RWPE2 (cell line): ENCODE data around the gene HPSE.

ENCODE experiments used
- ATAC-seq: fragments of 200-7000 bp; cut with Tn5 transposase; 3 replicates; pipeline ENCODE4 v1.9.1; 2021; ENCODE audit warnings: low read depth
- DNase-seq: peaks from one replicate; pipeline ENCODE4 v3.0.0-alpha.2; 2020; ENCODE audit warnings: low spot score
- H3K27ac ChIP-seq: fragments of 450-650 bp; 2 replicates; pipeline ENCODE4 v1.5.1; 2017; ENCODE audit warnings: mild to moderate bottlenecking; ENCODE audit not compliant: poor library complexity, severe bottlenecking
- H3K27me3 ChIP-seq: fragments of 250-450 bp; sonication (Bioruptor Pico); 2 replicates; pipeline ENCODE4 v1.5.1; 2021; ENCODE audit warnings: mild to moderate bottlenecking, moderate library complexity; ENCODE audit not compliant: insufficient read depth, poor library complexity, severe bottlenecking
- H3K36me3 ChIP-seq: fragments of 250-450 bp; sonication (Bioruptor Pico); 2 replicates; pipeline ENCODE4 v1.5.1; 2020; ENCODE audit warnings: low read depth, mild to moderate bottlenecking, moderate library complexity
- H3K4me1 ChIP-seq: fragments of 250-450 bp; sonication (Bioruptor Pico); 2 replicates; pipeline ENCODE4 v1.5.1; 2021; ENCODE audit warnings: mild to moderate bottlenecking, moderate library complexity; ENCODE audit not compliant: insufficient read depth, poor library complexity, severe bottlenecking
- H3K4me3 ChIP-seq: fragments of 250-450 bp; sonication (Bioruptor Pico); 2 replicates; pipeline ENCODE4 v1.5.1; 2021; ENCODE audit warnings: mild to moderate bottlenecking, moderate library complexity; ENCODE audit not compliant: severe bottlenecking
- H3K9me3 ChIP-seq: fragments of 250-450 bp; sonication (Bioruptor Pico); 2 replicates; pipeline ENCODE4 v1.5.1; 2021; ENCODE audit warnings: mild to moderate bottlenecking, moderate library complexity; ENCODE audit not compliant: severe bottlenecking
- CTCF ChIP-seq: fragments of 450-650 bp; IDR thresholded peaks from one replicate; pipeline ENCODE4 v1.5.1; 2017; ENCODE audit warnings: mild to moderate bottlenecking, moderate library complexity; ENCODE audit not compliant: poor library complexity, severe bottlenecking

The HPSE gene

DNA sequence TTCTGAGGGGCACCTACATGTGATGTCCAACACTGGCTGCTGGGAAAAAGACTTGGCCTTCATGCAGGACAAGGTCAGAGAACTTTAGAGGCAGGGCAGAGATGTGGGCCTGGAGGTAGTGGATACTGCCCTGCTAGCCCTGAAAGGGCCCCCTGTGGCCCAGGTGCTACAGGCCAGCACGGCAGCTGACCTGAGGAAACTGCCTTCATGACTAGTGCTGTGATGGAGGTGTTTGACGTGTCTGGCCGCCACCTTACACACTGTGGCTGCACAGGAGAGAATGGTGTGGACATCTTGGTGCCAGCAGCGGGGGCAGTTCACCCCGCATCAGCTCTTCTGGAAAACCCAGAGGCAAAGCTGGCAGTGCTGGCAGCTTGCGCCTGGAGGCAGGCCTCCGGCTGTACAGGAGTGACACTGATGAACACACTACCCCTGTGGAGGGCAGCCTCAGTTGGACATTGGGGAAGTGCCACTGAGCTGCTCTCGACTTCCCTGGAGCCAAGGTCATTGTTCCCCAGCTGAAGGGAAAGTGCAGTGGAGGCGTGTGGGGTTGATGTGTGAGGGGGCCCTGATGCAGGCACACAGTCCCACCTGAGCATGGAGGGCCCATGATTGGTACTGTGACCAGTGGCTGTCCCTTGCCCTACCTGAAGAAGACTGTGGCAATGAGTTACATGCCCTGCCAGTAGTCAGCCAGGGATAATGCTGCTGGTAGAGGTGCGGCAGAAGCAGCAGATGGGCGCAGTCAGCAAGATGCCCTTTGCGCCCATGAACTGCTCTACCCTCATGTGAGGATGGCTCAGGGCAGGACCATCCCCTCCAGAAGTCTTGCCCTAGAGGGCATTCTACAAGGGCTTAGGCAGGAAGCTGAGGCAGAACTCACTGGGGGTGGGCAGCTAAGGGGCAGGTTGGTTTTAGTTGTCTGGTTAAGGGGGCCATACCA lies 87.0 kb downstream of the HPSE start:
- H3K9me3 ChIP-seq, result no peaks in the 10 kb centered on the region
- H3K27me3 ChIP-seq, result no peaks in the 10 kb centered on the region
- ATAC-seq (no peak), DNase-seq (no peak)
- H3K4me3 ChIP-seq, result no peak overlapping the region
- TF ChIP-seq CTCF, result no peak
- H3K4me1 ChIP-seq, result no peaks in the 10 kb centered on the region
- H3K36me3 ChIP-seq, result no peaks in the 10 kb centered on the region
- H3K27ac ChIP-seq, result no peak overlapping the region
